IMR-90 (cell line): Measurements from ENCODE around the gene ACTR2. TPM values are rescaled to one million over a fixed set of nuclear protein-coding genes. Genes with fewer than 3 reads are reported as not detected.
A peak's percentile ranks its signal among the peaks of the same experiment; 100 is the strongest.

Experiments used
- ATAC-seq: fragments of 200-7000 bp; cut with Tn5 transposase; 2 replicates; pipeline ENCODE4 v1.9.1; 2020; ENCODE audit warnings: low read depth, mild to moderate bottlenecking, moderate library complexity
- BruUV-seq: library from RNA; stranded (reverse); fragments of 400-500 nt; replicated peaks from 2 replicates; lab custom pipeline; 2021; lab: Mats Ljungman, UMichigan
- CTCF ChIA-PET: fragments of 300-600 bp; formaldehyde crosslinking; extraction: SDS; loops from one replicate; lab custom pipeline; 2021; ENCODE audit warnings: antibody characterized with exemption; lab: Yijun Ruan, JAX
- POLR2A ChIA-PET: fragments of 300-600 bp; sonication (Branson Sonifier 250); formaldehyde crosslinking; loops from one replicate; lab custom pipeline; 2022; ENCODE audit warnings: antibody characterized with exemption; ENCODE audit not compliant: unreplicated experiment; lab: Charles Lee
- DNase-seq: peaks from one replicate; pipeline ENCODE4 v3.0.0; 2013
- H2AFZ ChIP-seq: replicated peaks from 2 replicates; pipeline ENCODE3; 2013; ENCODE audit warnings: low read length, mild to moderate bottlenecking; ENCODE audit not compliant: poor library complexity
- H2AK5ac ChIP-seq: 2 replicates; pipeline ENCODE4 v1.6.1; 2013; ENCODE audit warnings: low read depth, low read length, inconsistent platforms
- H2AK9ac ChIP-seq: replicated peaks from 2 replicates; pipeline ENCODE3; 2013; ENCODE audit warnings: mild to moderate bottlenecking, low read depth, low read length, moderate library complexity; ENCODE audit not compliant: poor library complexity
- H2BK120ac ChIP-seq: 2 replicates; pipeline ENCODE4 v1.6.1; 2013; ENCODE audit warnings: low read depth, low read length, inconsistent platforms
- H2BK15ac ChIP-seq: 3 replicates; pipeline ENCODE4 v1.6.1; 2013; ENCODE audit warnings: low read depth, low read length, inconsistent platforms
- H2BK20ac ChIP-seq: 2 replicates; pipeline ENCODE4 v1.6.1; 2013; ENCODE audit warnings: low read depth, mild to moderate bottlenecking, inconsistent platforms, low read length, moderate library complexity
- H2BK5ac ChIP-seq: 2 replicates; pipeline ENCODE4 v1.6.1; 2013; ENCODE audit warnings: mild to moderate bottlenecking, low read depth, low read length, inconsistent platforms; ENCODE audit not compliant: poor library complexity, severe bottlenecking
- H3K14ac ChIP-seq: replicated peaks from 2 replicates; pipeline ENCODE4 v1.6.1; 2013; ENCODE audit warnings: low read depth, low read length, inconsistent platforms
- H3K18ac ChIP-seq: 2 replicates; pipeline ENCODE4 v1.6.1; 2013; ENCODE audit warnings: low read depth, low read length, control low read depth
- H3K23ac ChIP-seq: 2 replicates; pipeline ENCODE4 v1.6.1; 2013; ENCODE audit warnings: low read depth, low read length, inconsistent platforms
- H3K27ac ChIP-seq: 2 replicates; pipeline ENCODE4 v1.5.1; 2013; ENCODE audit warnings: mild to moderate bottlenecking, control low read depth, low read length; ENCODE audit not compliant: insufficient read depth
- H3K27me3 ChIP-seq: 2 replicates; pipeline ENCODE4 v1.6.1; 2013; ENCODE audit warnings: low read length; ENCODE audit not compliant: control insufficient read depth, insufficient read depth
- H3K36me3 ChIP-seq: 2 replicates; pipeline ENCODE4 v1.6.1; 2013; ENCODE audit warnings: low read length, mixed read lengths; ENCODE audit not compliant: control insufficient read depth, insufficient read depth
- H3K4ac ChIP-seq: 2 replicates; pipeline ENCODE4 v1.6.1; 2013; ENCODE audit warnings: low read depth, low read length, inconsistent platforms
- H3K4me1 ChIP-seq: 2 replicates; pipeline ENCODE4 v1.6.1; 2013; ENCODE audit warnings: low read length, mixed read lengths; ENCODE audit not compliant: control insufficient read depth, insufficient read depth
- H3K4me2 ChIP-seq: 2 replicates; pipeline ENCODE4 v1.6.1; 2013; ENCODE audit warnings: low read depth, mild to moderate bottlenecking, control low read depth, low read length, moderate library complexity
- H3K4me3 ChIP-seq: 2 replicates; pipeline ENCODE4 v1.5.1; 2013; ENCODE audit warnings: low read depth, mild to moderate bottlenecking, control low read depth, low read length, moderate library complexity; ENCODE audit not compliant: insufficient read depth
- H3K56ac ChIP-seq: 2 replicates; pipeline ENCODE4 v1.6.1; 2013; ENCODE audit warnings: low read length, inconsistent platforms; ENCODE audit not compliant: insufficient read depth; ENCODE audit errors: extremely low read depth
- H3K79me1 ChIP-seq, 2 experiments: 2 replicates each; pipeline ENCODE4 v1.6.1; 2013; ENCODE audit warnings: low read length in 2 of 2, inconsistent platforms in 1 of 2, low read depth in 1 of 2
- H3K9ac ChIP-seq: 2 replicates; pipeline ENCODE4 v1.6.1; 2013; ENCODE audit warnings: low read depth, low read length, control low read depth
- H3K9me1 ChIP-seq: 2 replicates; pipeline ENCODE4 v1.6.1; 2013; ENCODE audit warnings: low read length, inconsistent platforms; ENCODE audit not compliant: insufficient read depth
- H3K9me3 ChIP-seq: 2 replicates; pipeline ENCODE4 v1.6.1; 2013; ENCODE audit warnings: low read length; ENCODE audit not compliant: control insufficient read depth, insufficient read depth
- H4K20me1 ChIP-seq: 2 replicates; pipeline ENCODE4 v1.6.1; 2013; ENCODE audit warnings: low read length, inconsistent platforms; ENCODE audit not compliant: insufficient read depth
- H4K5ac ChIP-seq: 2 replicates; pipeline ENCODE4 v1.6.1; 2013; ENCODE audit warnings: mild to moderate bottlenecking, low read depth, low read length, control low read depth
- H4K8ac ChIP-seq, 2 experiments: 2 replicates each; pipeline ENCODE4 v1.6.1; 2013; ENCODE audit warnings: low read depth in 2 of 2, low read length in 2 of 2, control low read depth in 1 of 2, inconsistent platforms in 1 of 2
- H4K91ac ChIP-seq: 2 replicates; pipeline ENCODE4 v1.6.1; 2013; ENCODE audit warnings: low read depth, low read length, inconsistent platforms; ENCODE audit not compliant: insufficient read depth
- BHLHE40 ChIP-seq: fragments of 150-350 bp; IDR thresholded peaks from 2 replicates; pipeline ENCODE4 v1.6.1; 2016; ENCODE audit warnings: mild to moderate bottlenecking, low read depth, low read length
- CEBPB ChIP-seq: IDR thresholded peaks from 2 replicates; pipeline ENCODE4 v1.6.1; 2012; ENCODE audit warnings: low read depth, low read length, improper control_type of control experiment
- CHD1 ChIP-seq: IDR thresholded peaks from 2 replicates; pipeline ENCODE4 v1.6.1; 2012; ENCODE audit warnings: low read depth, low read length, improper control_type of control experiment
- ELK1 ChIP-seq: fragments of 150-350 bp; IDR thresholded peaks from 2 replicates; pipeline ENCODE4 v1.6.1; 2016; ENCODE audit warnings: low read depth, mild to moderate bottlenecking, low read length, moderate library complexity, borderline replicate concordance
- FOS ChIP-seq: fragments of 150-350 bp; IDR thresholded peaks from 2 replicates; pipeline ENCODE4 v1.6.1; 2016; ENCODE audit warnings: low read depth, low read length
- MAFK ChIP-seq: IDR thresholded peaks from 2 replicates; pipeline ENCODE4 v1.6.1; 2012; ENCODE audit warnings: low read depth, low read length, improper control_type of control experiment
- MAZ ChIP-seq: IDR thresholded peaks from 2 replicates; pipeline ENCODE4 v1.6.1; 2012; ENCODE audit warnings: low read depth, mild to moderate bottlenecking, low read length, improper control_type of control experiment, moderate library complexity, borderline replicate concordance
- MXI1 ChIP-seq: IDR thresholded peaks from 2 replicates; pipeline ENCODE4 v1.6.1; 2012; ENCODE audit warnings: low read depth, mild to moderate bottlenecking, low read length, moderate library complexity, borderline replicate concordance
- NFE2L2 ChIP-seq: fragments of 150-350 bp; IDR thresholded peaks from 2 replicates; pipeline ENCODE4 v1.6.1; 2016; ENCODE audit warnings: low read depth, mild to moderate bottlenecking, low read length
- POLR2A ChIP-seq: IDR thresholded peaks from 2 replicates; pipeline ENCODE4 v1.6.1; 2012; ENCODE audit warnings: mild to moderate bottlenecking, low read depth, low read length
- RCOR1 ChIP-seq: IDR thresholded peaks from 2 replicates; pipeline ENCODE4 v1.6.1; 2012; ENCODE audit warnings: mild to moderate bottlenecking, low read length, improper control_type of control experiment; ENCODE audit not compliant: insufficient replicate concordance
- SMC3 ChIP-seq: fragments of 150-350 bp; IDR thresholded peaks from 2 replicates; pipeline ENCODE4 v1.6.1; 2016; ENCODE audit warnings: low read depth, mild to moderate bottlenecking, antibody characterized with exemption, low read length, moderate library complexity
- USF2 ChIP-seq: fragments of 150-350 bp; IDR thresholded peaks from 2 replicates; pipeline ENCODE4 v1.6.1; 2017; ENCODE audit warnings: mild to moderate bottlenecking, antibody characterized with exemption, low read length, low read depth
- WGBS, 2 experiments: methylation state at CpG; one replicate each; pipeline versions ENCODE4 v1.1.5 to v1.1.7; 2013; ENCODE audit warnings: missing lambda C conversion rate in 2 of 2; ENCODE audit not compliant: insufficient read length in 1 of 2; ENCODE audit errors: extremely low coverage in 2 of 2; 5-methylcytosine and 5-hydroxymethylcytosine counted together
- dilution Hi-C: fragments of 300-500 bp; cut with HindIII; formaldehyde crosslinking; loops from one replicate; pipeline ENCODE4 v1.14.3; 2018; ENCODE audit warnings: low sequenced_read_pairs; ENCODE audit not compliant: unreplicated experiment
- in situ Hi-C: fragments of 300-500 bp; cut with MboI; formaldehyde crosslinking; loops from 3 replicates; pipeline ENCODE4 v1.14.3; 2019; ENCODE audit warnings: low sequenced_read_pairs, inconsistent platforms, mixed read lengths
- intact Hi-C: fragments of 100-400 bp; cut with micrococcal nuclease; formaldehyde crosslinking; loops from 2 replicates; pipeline ENCODE4 v1.10.0; 2022
- polyA plus RNA-seq, 3 experiments: library from polyadenylated mRNA; depleted of rRNA; stranded (reverse); fragments of >200 nt; gene quantifications; 2 replicates each; pipeline ENCODE4 v1.2.3, GENCODE V29; 2012; ENCODE audit warnings: low replicate concordance in 1 of 3
- total RNA-seq: library from RNA; depleted of rRNA; stranded (reverse); fragments of >200 nt; gene quantifications from 2 replicates; pipeline ENCODE4 v1.2.3, GENCODE V29; 2012
- TF ChIP-seq, protein P1 (sequence below): conservative IDR thresholded peaks from 2 replicates; pipeline ENCODE4 v1.5.1; 2012; ENCODE audit warnings: mild to moderate bottlenecking, low read depth, low read length, improper control_type of control experiment

ACTR2 gene
- total and polyA plus RNA-seq, 2 of the 4 experiments (the other 2 are of a cell fraction): 141 to 205 TPM

GRCh38 chr2:65264821-65265670, 37.4 kb downstream of the ACTR2 start:
- H3K27me3 ChIP-seq: no peaks in the 10 kb centered on the region
- dilution Hi-C loops: no loop called here
- no peaks in the 10 kb centered on the region for H3K9me3 ChIP-seq
- no peak overlapping the region for H2AK9ac ChIP-seq
- no peak overlapping the region for H4K8ac ChIP-seq
- H2BK20ac ChIP-seq: no peak overlapping the region
- no peak overlapping the region for H3K4me3 ChIP-seq
- H2AFZ ChIP-seq: no peak overlapping the region
- H3K9me1 ChIP-seq: peaks cover 6% of the 10 kb centered on the region; the same call in 1 of the 2 replicates
- CTCF ChIA-PET: interaction anchor here (0.6 to 2.5 kb wide), 8 partner anchors 10 to 309 kb away, joined by 3 to 6 read pairs (median 5); no protein-coding TSS in a partner anchor
- in situ Hi-C loops: loop anchor here (5.0 kb wide), 2 partner anchors 162 to 282 kb away; no protein-coding TSS in a partner anchor
- POLR2A ChIA-PET: no interaction called here
- H3K4me2 ChIP-seq: no peak overlapping the region
- H3K36me3 ChIP-seq: peaks cover 21% of the 10 kb centered on the region
- no peak overlapping the region for H2AK5ac ChIP-seq
- H2BK15ac ChIP-seq: no peak overlapping the region
- no peak overlapping the region for H2BK120ac ChIP-seq
- no peak overlapping the region for H3K4ac ChIP-seq
- WGBS, 2 experiments: no CpG with 5 or more reads among the region's 8 CpGs
- no peak overlapping the region for H3K27ac ChIP-seq
- intact Hi-C loops: loop anchor here (1.0 kb wide), 4 partner anchors 167 to 308 kb away; partner anchors contain the start of gene SPRED2
- H3K14ac ChIP-seq: no peak overlapping the region
- ATAC-seq (peak; percentile 83), DNase-seq (peak; percentile 91)
- H3K56ac ChIP-seq: no peak overlapping the region
- H4K20me1 ChIP-seq: peaks cover 53% of the 10 kb centered on the region
- no peak overlapping the region for H3K9ac ChIP-seq
- no peak overlapping the region for H3K23ac ChIP-seq
- H4K91ac ChIP-seq: no peak overlapping the region
- no peak overlapping the region for H2BK5ac ChIP-seq
- peaks cover 8% of the 10 kb centered on the region for H3K4me1 ChIP-seq
- no peak overlapping the region for H4K5ac ChIP-seq
- no peak overlapping the region for H3K18ac ChIP-seq
- H3K79me1 ChIP-seq: peaks cover 21 to 59% of the 10 kb centered on the region in 2 experiments
- no TSS peak for BruUV-seq
- TF ChIP-seq BHLHE40: no peak
- TF ChIP-seq MAZ: no peak
- no peak for TF ChIP-seq MXI1
- no peak for TF ChIP-seq MAFK
- no peak for TF ChIP-seq RCOR1
- TF ChIP-seq POLR2A: 0 out of 2 replicates have a peak, but pooled peaks have one; percentile 28
- no peak for TF ChIP-seq FOS
- TF ChIP-seq CEBPB: no peak
- TF ChIP-seq, protein P1, sequence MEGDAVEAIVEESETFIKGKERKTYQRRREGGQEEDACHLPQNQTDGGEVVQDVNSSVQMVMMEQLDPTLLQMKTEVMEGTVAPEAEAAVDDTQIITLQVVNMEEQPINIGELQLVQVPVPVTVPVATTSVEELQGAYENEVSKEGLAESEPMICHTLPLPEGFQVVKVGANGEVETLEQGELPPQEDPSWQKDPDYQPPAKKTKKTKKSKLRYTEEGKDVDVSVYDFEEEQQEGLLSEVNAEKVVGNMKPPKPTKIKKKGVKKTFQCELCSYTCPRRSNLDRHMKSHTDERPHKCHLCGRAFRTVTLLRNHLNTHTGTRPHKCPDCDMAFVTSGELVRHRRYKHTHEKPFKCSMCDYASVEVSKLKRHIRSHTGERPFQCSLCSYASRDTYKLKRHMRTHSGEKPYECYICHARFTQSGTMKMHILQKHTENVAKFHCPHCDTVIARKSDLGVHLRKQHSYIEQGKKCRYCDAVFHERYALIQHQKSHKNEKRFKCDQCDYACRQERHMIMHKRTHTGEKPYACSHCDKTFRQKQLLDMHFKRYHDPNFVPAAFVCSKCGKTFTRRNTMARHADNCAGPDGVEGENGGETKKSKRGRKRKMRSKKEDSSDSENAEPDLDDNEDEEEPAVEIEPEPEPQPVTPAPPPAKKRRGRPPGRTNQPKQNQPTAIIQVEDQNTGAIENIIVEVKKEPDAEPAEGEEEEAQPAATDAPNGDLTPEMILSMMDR: peak; percentile 77
- no peak for TF ChIP-seq USF2
- TF ChIP-seq CHD1: no peak
- peak; percentile 96 for TF ChIP-seq SMC3
- no peak for TF ChIP-seq NFE2L2
- no peak for TF ChIP-seq ELK1
